ENCODE measurements around the gene PUSL1.

PUSL1 gene

DNA sequence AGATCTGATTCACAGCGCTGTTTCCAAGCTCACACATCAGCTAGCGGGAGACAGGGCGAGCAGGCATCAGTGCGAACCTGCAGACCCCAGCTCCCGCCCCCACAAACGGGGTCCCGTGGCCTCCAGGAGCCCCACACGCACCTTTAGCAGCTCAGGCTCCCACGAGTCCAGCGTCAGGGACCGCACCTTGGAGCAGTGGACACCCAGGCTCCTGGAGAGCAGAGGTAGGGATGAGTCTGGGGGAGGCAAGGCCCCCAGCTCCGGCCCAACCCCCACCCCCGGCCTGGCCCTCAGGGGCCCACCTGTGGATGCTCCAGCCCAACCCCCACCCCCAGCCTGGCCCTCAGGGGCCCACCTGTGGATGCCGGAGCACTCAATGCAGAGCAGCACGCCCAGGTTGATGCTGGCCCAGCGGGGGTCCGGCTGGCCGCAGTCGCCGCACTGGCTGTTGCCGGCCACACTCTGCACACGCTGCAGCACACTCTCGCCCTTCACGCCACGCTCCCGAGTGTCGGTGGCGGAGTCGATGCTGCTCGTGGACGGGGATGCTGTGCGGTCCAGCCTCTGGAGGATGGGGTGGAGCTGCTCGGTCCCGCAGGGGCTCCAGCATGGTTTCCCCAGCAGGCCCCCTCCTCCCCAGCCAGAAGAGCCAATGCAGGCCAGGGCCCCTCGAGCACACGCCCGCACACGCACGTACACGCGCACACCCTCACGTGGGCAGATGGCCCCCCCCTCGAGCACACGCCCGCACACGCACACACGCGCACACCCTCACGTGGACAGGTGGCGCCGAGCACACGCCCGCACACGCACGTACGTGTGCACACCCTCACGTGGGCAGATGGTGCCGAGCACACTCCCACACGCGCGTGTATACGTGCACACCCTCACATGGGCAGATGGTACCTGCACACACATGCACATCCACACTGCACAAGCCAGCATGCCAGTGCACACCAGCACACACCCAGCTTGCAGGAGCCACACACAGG is 12.0 kb upstream of the PUSL1 start:
- no peak for DNase-seq

- DNase-seq: no peak
Measured at GRCh38 chr1:1297802-1298424, 10.5 kb upstream of the PUSL1 start.

GRCh38 chr1:1298861-1299685 is 9.3 kb upstream of the PUSL1 start:
- no peak for DNase-seq

- DNase-seq: no peak
Measured at GRCh38 chr1:1299686-1300351, 8.6 kb upstream of the PUSL1 start.

- no peak for DNase-seq
Measured at GRCh38 chr1:1300352-1300739, 8.1 kb upstream of the PUSL1 start.

DNA sequence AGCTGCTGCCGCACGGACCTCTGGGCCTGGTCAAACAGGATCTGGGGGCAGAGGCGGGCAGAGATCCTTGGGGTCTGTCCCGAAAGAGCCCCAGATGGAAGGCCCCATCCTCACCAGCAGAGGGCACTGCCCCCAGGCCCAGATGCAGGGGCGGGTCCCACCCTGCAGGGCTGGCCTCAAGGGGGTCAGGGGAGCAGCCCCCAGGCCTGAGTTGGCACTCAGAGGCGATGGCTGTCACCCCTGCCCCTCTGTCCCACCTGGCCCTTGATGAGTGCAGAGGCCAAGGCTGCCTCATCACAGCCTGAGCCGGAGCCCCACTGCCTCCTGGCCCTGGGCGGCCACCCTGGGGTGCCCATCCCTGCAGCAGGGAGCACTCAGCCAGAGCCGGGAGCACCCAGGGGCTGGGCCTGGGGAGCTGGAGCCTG is 6.4 kb upstream of the PUSL1 start:
- DNase-seq: no peak

DNA sequence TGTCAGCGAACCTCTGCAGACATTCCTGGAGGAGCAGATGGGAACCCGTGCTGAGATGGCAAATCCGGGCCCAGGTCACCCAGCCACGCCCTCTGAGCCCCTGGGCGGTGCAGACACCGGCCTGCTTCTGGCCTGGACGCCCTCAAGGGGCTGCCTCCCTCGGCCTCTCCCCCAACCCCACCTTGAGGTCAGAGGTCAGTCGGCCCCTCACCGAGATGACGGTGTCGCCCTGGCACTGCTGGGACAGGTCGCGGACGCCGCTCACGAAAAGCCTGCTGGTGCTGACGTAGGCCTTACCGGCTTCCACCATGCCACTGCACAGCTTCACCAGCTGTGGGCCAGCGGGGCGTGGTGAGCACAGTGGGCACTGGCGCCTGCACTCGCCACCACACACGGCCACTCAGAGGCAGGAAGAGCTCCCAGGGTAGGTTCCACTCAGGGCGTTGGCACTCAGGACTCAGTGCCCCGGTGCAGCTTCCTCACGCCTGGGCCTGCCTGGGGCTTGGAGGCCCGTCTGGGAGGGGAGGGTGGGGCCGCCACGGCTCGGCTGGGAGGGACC is 5.4 kb upstream of the PUSL1 start:
- no peak for DNase-seq

GRCh38 chr1:1303736-1304135 is 4.7 kb upstream of the PUSL1 start:
- no peak for DNase-seq

DNA sequence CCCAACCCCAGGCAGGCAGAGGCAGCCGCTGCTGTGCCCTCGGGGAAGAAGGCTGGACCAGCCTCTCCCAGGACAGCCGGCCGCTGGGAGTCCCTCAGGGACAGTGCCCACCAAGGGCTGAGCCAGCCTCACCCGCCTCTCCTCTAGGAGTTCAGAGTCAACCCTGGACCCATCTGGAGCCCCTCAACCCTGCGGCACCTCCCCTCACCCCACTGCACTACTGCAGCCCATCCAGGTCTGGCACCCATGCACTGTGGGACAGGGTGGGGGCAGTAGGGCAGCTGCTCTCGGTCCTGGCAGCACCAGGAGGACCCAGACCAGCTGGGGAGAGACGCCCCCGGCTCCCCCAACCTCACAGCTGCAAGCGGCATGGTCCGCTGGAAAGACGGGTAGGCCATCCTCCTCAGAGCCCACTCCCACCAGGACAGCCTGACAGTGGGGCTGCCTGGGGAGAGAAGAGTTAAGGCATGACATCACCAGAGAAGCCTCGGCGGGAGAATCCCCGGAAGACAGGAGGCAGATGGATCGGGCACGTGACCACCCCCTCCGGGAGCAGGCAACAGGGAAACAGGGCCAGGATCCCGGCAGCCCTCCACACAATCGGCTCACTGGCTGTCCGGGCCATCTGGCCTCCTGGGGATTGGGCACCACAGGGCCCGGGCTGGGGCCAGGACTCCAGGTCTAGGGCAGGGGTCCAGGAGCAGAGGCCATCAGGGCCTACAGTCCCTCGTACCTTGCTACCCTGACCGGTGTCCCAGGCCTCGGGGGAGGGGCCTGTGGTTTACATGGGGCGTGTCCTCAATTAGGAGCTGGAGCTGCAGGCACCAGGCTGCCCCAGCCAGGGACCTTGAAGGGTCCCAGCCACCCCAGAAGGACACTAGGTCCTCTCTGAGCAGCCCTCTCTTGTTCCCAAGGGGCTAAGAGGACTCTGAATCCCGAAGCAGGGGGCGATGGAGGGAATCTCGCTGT is 3.8 kb upstream of the PUSL1 start:
- DNase-seq: no peak

GRCh38 chr1:1305300-1306069 is 2.9 kb upstream of the PUSL1 start:
- no peak for DNase-seq

DNA sequence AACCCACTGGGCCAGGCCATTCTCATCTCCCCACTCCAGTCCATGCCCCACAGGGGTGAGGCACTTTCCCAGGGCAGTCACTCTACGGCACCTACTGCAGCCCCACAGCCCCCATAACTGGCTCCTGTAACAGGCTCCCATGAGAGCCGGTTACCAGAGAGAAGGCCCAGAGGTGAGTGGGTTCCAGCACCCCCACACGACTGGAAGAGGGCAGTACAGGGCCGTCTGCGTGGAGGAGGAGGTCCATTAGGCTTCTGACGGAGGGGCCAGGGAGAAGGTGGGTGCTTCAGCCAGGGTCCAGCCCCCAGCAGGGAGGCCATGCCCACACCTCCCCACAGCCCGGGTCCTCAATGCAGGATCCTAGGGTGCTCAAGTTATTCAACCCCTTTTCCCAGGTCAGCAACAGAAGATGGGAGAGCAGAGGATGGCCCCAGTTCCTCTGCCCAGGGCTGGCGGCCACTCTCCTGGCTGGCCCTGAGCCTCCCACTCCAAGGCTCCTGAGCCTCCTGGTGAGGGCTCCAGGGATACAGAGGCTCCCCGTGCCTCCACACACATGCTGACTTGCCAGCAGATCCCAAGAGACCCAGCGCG is 2.2 kb upstream of the PUSL1 start:
- DNase-seq: no peak

GRCh38 chr1:1306661-1307260 is 1.6 kb upstream of the PUSL1 start:
- no peak for DNase-seq

GRCh38 chr1:1307261-1307922 is 1.0 kb upstream of the PUSL1 start:
- DNase-seq: no peak

GRCh38 chr1:1308756-1309250 is 406 bp downstream of the PUSL1 start:
- DNase-seq: no peak

GRCh38 chr1:1309251-1310108 is 1.1 kb downstream of the PUSL1 start:
- no peak for DNase-seq

- DNase-seq: no peak
Measured at GRCh38 chr1:1310109-1310385, 1.6 kb downstream of the PUSL1 start.

DNA sequence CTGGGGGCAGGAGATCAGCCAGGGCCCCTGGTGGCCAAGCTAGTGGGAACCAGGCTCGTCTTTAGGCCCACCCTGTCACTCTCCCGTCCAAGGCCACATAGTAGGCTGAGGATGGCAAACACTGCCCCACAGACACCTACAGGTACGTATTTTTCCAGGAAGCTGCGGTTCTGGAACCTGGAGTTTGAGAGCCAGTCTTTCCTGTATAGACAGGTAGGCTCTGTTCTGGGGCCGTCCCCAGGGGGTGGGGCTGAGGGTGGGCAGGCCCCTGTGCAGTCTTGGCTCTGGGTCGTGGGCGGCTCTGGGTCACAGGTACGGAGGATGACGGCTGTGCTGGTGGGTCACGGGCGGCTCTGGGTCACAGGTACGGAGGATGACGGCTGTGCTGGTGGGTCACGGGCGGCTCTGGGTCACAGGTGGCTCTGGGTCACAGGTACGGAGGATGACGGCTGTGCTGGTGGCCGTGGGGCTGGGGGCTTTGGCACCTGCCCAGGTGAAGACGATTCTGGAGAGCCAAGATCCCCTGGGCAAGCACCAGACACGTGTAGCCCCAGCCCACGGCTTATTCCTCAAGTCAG is 2.2 kb downstream of the PUSL1 start:
- DNase-seq: no peak

All from NCI-H187 treated with DMSO at 0.1 percent for 48 hours (cell line).